Breast epithelium (tissue), 3 donors: ENCODE results near the gene ZMYND8.

Source experiments
- POLR2A ChIP-seq: fragments of 450-650 bp; IDR thresholded peaks from one replicate; pipeline ENCODE4 v1.6.1; 2016; ENCODE audit warnings: antibody characterized with exemption, mild to moderate bottlenecking, moderate library complexity
- POLR2AphosphoS5 ChIP-seq, 3 donors: sonication (generic); formaldehyde crosslinking; IDR thresholded peaks; one replicate each; pipeline ENCODE4 v1.6.1; 2017; ENCODE audit warnings: antibody characterized with exemption in 3 of 3
- TF ChIP-seq, protein P1 (sequence below), 3 donors: fragments of 450-650 bp; IDR thresholded peaks; one replicate each; pipeline ENCODE4 v1.5.1; 2016 to 2017; ENCODE audit warnings: antibody characterized with exemption in 3 of 3, mild to moderate bottlenecking in 3 of 3, moderate library complexity in 3 of 3

DNA sequence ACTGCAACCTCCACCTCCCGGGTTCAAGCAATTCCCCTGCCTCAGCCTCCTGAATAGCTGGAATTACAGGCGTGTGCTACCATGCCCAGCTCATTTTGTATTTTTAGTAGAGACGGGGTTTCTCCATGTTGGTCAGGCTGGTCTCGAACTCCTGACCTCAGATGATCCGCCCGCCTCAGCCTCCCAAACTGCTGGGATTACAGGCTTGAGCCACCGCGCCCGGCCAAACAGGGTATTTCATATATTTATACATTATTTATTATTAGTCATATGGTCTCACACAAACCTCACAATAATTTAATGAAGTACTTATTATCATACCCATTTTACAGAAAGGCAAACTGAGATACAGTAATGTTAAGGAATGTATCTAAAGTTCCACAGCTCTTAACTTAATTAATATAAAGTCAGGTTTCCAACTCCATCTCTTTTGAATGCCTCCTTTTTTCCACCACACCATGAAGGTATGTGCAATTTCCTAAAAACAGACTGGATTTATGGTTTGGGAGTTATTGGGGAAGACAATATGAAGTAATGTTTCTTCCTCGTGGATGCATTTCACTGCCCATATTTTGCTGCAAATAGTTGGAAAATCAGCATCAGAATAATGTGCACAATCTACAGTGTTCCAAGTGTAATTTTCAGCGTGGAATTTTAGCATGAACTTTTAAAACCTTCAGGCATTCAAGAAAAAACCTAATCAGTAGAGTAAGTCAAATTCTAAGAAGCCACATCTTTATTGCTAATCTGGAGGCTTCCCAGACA lies 65.7 kb downstream of the ZMYND8 start:
- no peak for TF ChIP-seq POLR2AphosphoS5 (IDR thresholded peaks at IDR 0.05)
- TF ChIP-seq, protein P1, sequence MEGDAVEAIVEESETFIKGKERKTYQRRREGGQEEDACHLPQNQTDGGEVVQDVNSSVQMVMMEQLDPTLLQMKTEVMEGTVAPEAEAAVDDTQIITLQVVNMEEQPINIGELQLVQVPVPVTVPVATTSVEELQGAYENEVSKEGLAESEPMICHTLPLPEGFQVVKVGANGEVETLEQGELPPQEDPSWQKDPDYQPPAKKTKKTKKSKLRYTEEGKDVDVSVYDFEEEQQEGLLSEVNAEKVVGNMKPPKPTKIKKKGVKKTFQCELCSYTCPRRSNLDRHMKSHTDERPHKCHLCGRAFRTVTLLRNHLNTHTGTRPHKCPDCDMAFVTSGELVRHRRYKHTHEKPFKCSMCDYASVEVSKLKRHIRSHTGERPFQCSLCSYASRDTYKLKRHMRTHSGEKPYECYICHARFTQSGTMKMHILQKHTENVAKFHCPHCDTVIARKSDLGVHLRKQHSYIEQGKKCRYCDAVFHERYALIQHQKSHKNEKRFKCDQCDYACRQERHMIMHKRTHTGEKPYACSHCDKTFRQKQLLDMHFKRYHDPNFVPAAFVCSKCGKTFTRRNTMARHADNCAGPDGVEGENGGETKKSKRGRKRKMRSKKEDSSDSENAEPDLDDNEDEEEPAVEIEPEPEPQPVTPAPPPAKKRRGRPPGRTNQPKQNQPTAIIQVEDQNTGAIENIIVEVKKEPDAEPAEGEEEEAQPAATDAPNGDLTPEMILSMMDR (IDR thresholded peaks at IDR 0.05) = no peak
- no peak for TF ChIP-seq POLR2A
